ENCODE measurements around the gene DEFB121.
"Not testable (repeated sequence)": the region's sequence is repeated elsewhere in the genome, so short reads cannot be mapped to it uniquely, and the experiment has no call there.

The DEFB121 gene, protein sequence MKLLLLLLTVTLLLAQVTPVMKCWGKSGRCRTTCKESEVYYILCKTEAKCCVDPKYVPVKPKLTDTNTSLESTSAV

DNA sequence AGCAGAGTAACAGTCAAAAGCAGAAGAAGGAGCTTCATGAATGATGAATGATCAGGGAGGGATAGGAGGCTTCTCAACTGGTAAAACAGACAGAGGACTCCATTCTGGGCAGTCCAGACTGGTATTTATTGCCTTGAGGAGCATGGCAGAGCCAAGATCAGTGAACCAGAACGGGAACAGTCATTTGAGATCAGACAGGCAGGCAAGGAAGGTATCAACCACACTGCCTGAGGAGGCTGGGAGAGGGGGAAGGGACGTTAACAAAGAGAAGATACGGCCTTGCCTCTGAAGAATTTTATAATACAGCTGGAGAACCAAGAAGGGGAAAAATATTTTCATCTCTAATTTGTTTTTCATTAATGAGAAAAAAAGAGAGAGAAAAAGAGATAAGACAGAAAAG is at the start of gene DEFB121:
DEFB121 (minus strand) TSS at position 101 of the 400 bp plus-strand sequence; CDS start at position 38, 63 bp downstream.
- no peak for DNase-seq

GRCh38 chr20:31454361-31454760 is 48.3 kb upstream of the DEFB121 start:
- DNase-seq: no peak

DNA sequence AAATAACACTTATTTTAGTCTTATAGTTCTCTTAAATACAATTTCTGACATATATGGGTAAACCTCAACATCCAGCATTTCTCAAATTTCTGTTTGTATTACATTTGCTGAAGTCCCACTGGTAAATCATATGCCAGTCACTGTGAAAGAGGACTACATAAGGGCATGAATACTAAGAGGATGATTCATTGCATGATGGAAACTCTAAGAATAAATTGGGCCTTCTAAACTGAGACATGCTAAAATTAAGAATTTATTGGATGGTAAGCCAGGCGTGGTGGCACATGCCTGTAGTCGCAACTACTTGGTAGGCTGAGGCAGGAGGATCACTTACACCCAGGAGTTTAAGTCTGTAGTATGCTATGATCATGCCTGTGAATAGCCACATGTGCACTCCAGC is 46.6 kb upstream of the DEFB121 start:
- no peak for DNase-seq

DNA sequence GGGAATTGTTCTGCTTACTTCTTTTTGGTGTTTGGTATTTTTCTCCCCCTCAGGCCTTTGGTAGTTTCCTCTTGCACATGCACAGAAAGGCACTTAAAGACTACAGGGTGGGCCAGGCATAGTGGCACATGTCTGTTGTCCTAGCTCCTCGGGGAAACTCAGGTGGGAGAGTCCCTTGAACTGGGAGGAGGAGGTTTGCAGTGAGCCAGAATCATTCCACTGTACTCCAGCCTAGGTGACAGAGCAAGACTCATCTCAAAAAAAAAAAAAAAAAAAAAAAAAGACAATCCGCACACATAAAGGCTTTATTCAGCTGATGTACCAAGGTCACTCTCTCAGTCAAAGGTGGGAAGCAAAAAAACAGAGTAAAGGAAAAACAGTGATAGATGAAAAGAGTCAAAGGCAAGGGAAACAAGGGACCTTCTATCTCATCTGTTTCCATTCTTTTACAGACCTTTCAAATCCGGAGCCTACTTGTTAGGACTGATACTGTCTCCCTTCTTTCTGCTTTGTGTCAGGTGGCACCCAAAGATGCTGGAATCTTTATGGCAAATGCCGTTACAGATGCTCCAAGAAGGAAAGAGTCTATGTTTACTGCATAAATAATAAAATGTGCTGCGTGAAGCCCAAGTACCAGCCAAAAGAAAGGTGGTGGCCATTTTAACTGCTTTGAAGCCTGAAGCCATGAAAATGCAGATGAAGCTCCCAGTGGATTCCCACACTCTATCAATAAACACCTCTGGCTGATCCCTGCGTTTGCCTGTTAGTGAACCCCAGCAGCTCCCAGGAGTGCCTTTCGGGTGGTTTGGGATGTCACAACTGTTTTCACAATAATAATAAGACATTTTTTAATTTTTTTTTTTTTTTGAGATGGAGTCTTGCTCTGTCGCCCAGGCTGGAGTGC is 43.7 kb upstream of the DEFB121 start:
- no peak for DNase-seq

DNA sequence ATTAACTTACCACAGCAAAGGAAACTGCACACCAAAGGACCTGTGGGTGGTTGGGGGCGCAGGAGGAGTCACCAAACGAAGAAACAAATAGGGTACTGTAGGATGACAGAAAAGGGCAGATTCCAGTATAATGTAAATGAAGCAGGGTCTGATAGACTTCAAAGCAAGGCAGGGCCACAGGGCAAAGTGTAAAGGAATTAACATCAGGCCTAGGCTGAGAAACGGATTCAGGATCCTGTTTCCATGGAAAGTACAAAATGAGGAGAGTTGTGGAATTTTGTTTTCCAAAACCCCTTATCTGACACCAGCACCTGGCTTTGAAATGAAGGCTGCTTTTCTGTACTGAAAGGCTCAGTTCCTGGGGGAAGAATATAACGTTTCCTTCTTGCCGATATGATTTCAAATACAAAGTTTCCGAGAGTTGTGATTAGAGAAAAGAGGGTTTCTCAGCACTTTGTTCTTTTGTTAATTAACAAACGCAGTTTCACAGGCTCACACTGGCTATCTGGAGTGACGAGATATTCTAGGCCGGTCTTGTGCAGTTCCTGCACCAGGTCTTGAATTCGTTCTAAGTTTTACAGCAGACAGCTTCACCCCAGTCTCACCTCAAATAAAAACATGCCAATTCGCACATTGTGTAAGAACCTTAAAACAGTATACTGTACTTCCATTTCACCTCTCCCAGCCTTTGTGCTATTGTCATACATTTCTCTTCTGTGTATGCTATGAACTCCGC is 40.2 kb upstream of the DEFB121 start:
- DNase-seq: no peak

GRCh38 chr20:31440012-31440659 is 34.1 kb upstream of the DEFB121 start, which contains the start of gene DEFB123:
TSS of gene DEFB123 (plus strand) at chr20:31440632. CDS start at chr20:31440699, 67 bp downstream.
- peak; percentile 54 for DNase-seq

DNA sequence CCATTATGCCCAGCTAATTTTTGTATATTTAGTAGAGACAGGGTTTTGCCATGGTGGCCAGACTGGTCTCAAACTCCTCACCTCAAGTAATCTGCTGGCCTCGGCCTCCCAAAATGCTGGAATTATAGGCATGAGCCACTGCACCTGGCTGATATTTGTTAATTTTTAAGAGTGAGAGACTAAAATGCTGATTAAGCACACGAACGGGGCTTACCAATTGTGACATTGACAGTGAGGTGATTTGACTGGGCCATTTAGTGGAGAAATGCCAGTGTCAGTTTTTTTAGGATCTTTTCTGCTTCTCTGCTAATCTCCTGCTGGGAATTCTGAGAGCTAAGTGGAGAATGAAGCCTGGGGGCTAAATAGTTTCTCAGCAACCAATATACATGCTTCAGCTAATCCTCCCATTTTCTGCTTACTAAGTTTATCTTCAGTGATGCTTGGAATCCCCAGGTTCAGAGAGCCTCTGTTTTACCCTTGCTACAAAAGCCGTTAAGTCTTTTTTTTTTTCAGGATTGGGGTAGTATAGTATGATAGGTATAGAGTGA is 24.6 kb upstream of the DEFB121 start:
- no peak for DNase-seq

GRCh38 chr20:31427576-31427975 is 21.6 kb upstream of the DEFB121 start:
- DNase-seq: not testable (repeated sequence)

DNA sequence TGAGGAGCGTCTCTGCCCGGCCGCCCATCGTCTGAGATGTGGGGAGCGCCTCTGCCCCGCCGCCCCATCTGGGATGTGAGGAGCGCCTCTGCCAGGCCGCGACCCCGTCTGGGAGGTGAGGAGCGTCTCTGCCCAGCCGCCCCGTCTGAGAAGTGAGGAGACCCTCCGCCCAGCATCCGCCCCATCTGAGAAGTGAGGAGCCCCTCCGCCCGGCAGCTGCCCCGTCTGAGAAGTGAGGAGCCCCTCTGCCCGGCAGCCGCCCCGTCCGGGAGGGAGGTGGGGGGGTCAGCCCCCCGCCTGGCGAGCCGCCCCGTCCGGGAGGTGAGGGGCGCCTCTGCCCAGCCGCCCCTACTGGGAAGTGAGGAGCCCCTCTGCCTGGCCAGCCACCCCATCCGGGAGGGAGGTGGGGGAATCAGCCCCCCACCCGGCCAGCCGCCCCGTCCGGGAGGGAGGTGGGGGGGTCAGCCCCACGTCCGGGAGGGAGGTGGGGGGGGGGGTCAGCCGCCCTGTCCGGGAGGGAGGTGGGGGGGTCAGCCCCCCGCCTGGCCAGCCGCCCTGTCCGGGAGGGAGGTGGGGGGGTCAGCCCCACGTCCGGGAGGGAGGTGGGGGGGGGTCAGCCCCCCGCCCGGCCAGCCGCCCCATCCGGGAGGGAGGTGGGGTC is 21.0 kb upstream of the DEFB121 start:
- DNase-seq: not testable (repeated sequence)

DNA sequence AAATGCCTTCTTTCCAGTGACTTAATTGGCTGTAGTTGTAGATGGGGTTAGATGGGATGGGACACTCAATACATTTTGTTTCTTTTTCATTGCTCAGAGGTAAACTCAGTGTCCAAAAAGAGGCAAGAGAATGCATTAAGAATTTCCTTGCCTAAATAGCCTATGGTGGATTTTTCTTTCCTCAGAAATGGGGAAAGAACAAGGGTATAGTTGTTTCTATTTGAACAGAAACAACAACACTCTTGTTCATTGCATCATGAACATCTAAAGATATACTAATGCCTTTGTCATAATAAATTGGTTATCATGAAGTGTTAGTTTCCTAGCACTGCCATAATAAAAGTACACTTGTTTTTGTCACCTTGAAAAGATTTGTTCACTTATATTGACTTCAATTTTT is 19.8 kb upstream of the DEFB121 start:
- no peak for DNase-seq

DNA sequence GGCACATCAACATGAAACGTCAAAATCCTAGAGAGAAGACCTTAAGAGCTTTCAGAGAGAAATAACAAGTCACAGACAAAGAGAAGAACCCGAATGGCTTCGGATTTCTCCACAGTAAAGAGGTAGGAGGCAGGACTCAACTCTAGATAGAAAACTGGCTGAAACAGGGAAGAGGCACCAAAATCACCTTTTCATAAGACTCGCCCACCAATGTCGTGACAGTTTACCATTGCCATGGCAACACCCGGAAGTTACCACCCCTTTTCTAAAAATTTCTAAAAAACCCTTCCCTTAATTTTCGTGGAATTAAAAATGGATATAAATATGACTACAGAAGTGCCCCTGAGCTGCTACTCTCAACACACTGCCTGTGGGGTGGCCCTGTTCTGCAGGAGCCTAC is 12.3 kb upstream of the DEFB121 start:
- no peak for DNase-seq

DNA sequence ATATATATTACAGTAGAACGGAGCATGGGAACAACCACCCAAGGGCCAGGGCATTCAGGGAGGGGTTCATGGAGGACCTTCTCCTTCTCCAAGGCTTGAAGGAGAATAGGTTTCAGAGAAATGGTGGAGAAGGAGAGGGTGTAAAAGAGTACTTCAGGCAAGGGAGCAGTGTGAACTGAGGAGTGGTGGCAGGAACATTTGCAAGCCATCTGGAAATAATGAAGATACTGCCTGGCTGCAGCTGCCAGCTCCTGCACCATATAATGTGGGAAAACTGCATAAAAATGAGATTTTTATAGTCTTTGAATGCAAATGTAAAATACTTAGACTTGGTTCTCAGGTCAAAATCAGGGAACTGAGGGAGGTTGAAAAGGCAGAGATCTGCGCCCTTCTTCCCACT is 9.6 kb upstream of the DEFB121 start:
- no peak for DNase-seq

DNA sequence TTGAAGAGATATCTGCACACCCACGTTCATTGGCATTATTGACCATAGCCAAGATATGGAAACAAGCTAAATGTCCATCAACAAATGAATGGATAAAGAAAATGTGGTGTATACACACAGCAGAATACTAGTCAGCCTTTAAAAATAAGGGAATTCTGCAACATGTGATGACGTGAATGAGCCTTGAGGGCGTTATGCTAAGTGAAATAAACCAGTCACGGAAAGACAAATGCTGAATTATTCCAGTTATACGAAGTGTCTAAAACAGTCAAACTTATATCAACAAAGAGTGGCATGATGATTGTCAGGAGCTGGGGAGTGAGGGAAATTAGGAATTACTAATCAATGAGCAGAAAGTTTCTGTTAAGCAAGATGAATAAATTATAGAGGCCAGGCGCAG is 8.4 kb upstream of the DEFB121 start:
- no peak for DNase-seq

- DNase-seq: no peak
Observed at GRCh38 chr20:31410011-31410410, 4.0 kb upstream of the DEFB121 start.

GRCh38 chr20:31403886-31404285 is 2.1 kb downstream of the DEFB121 start:
- no peak for DNase-seq

DNA sequence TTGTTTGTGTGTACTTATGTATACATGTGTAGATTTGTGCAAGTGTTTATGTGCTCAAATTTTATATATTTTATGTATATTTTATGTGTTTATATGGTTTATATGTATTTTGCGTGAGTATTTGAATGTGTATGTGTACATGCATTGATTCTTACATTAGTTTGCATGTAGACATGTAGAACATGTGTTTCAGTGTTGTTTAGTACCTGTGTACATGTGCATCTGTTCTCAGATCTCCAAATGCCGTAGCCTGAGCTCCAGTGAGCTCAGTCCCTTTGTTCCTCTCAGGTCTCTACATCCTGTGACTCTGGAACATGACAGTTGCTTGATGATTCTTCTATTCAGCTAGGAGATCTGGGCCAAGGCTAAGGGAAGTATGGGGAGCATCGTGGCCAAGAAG is 11.1 kb downstream of the DEFB121 start:
- no peak for DNase-seq

DNA sequence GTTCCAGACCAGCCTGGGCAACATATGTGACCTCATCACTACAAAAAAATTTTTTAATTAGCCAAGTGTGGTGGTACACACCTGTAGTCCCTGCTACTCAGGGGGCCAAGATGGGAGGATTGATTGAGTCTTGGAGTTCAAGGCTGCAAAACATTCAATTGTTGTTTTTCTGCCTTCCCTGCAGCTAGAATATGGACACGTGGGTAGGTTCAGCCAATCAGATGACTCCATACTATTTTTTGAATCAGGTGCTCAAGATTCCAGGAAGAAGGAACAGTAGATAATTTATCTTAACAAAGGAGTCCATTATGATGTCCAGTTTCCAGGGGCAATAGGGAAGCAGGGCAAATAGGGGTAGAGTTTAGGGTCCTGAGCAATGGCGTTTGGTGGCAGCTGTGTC is 13.2 kb downstream of the DEFB121 start:
- no peak for DNase-seq

DNA sequence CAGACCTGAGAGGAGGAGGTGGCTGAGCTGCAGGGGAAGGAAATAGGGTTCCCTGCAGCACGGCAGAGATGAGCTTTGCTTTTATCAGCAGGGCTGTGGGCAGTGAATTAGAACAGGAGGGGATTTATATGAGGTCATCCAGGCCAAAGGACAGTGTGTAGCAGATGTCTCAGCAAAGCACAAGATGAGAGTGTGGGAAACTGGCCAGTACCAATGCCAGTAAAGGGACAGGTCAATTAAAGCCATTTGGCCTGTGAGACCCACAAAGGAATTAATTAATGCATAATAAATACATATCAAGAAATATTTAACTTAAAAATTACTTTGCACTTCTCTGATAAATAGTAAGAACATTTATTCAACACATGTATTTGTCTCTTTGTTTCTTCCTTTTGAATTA is 15.5 kb downstream of the DEFB121 start, which contains the start of gene DEFB119:
DEFB119 (minus strand) TSS at position 101 of the 400 bp plus-strand sequence. CDS start 107 bp downstream, outside the sequence.
- no peak for DNase-seq

DNA sequence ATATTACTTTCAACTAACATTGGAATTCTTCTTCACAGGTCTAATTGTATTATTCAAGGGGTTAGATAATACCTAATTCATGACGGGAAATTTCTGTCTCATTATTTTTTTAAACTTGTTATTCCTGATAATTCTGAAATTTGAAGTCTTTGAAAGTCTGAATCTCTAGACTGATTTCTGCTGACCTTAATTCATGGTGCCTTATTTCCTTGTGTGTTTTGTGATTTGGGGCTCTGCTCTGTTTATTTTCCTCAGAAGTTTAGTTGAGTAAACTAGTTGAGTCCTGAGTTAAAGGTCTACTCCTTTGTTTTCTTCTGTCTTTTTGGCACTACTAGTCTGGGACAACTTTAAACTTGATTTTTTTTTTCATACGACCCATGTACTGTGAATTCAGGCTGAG is 31.7 kb downstream of the DEFB121 start:
- no peak for DNase-seq

- DNase-seq: no peak
Observed at GRCh38 chr20:31368301-31368700, 37.7 kb downstream of the DEFB121 start, which contains the start of gene DEFB118. TSS of gene DEFB118 (plus strand) at chr20:31368601. CDS start at chr20:31368651, 50 bp downstream.

DNA sequence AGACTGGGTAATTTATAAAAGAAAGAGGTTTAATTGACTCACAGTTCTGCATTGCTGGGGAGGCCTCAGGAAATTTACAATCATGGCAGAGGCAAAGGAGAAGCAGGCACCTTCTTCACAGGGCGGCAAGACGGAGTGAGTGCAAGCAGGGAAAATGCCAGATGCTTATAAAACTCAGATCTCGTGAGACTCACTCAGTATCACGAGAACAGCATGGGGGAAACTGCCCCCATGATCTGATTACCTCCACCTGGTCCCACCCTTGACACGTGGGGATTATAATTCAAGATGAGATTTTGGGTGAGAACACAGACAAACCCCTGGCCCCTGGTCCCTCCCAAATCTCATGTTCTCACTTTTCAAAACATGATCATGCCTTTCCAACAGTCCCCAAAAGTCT is 41.7 kb downstream of the DEFB121 start:
- DNase-seq: not testable (repeated sequence)

- DNase-seq: no peak
Observed at GRCh38 chr20:31363295-31363694, 42.7 kb downstream of the DEFB121 start.

Data from activated CD4-positive, alpha-beta T cell treated with anti-CD3 and anti-CD28 coated beads for 48 hours (primary cell).